PFSK-1 (cell line): Measurements from ENCODE around the gene OR12D3.

Source experiments
- FOXP2 ChIP-seq: optimal IDR thresholded peaks from 2 replicates; pipeline ENCODE3; 2011; ENCODE audit warnings: borderline replicate concordance, control low read depth, inconsistent platforms; ENCODE audit not compliant: insufficient read depth; ENCODE audit errors: extremely low read length, extremely low read depth
- POLR2AphosphoS5 ChIP-seq: IDR thresholded peaks from 2 replicates; pipeline ENCODE4 v1.6.1; 2012; ENCODE audit warnings: low read depth, mild to moderate bottlenecking, control low read depth, low read length, moderate library complexity
- SIN3A ChIP-seq: IDR thresholded peaks from 2 replicates; pipeline ENCODE4 v1.6.1; 2012; ENCODE audit warnings: mild to moderate bottlenecking, low read length, moderate library complexity, borderline replicate concordance; ENCODE audit not compliant: insufficient read depth
- TAF1 ChIP-seq: IDR thresholded peaks from 2 replicates; pipeline ENCODE4 v1.6.1; 2012; ENCODE audit warnings: low read length, control low read depth, borderline replicate concordance; ENCODE audit not compliant: insufficient read depth
- TF ChIP-seq, protein P1 (sequence below), 2 experiments: IDR thresholded peaks; 2 replicates each; pipeline versions ENCODE4 v1.6.1 to v1.8.0; 2011 to 2012; ENCODE audit warnings: low read depth in 2 of 2, low read length in 2 of 2, control low read depth in 1 of 2, inconsistent platforms in 1 of 2, mild to moderate bottlenecking in 1 of 2, moderate library complexity in 1 of 2; ENCODE audit not compliant: insufficient read depth in 1 of 2

The OR12D3 gene

DNA sequence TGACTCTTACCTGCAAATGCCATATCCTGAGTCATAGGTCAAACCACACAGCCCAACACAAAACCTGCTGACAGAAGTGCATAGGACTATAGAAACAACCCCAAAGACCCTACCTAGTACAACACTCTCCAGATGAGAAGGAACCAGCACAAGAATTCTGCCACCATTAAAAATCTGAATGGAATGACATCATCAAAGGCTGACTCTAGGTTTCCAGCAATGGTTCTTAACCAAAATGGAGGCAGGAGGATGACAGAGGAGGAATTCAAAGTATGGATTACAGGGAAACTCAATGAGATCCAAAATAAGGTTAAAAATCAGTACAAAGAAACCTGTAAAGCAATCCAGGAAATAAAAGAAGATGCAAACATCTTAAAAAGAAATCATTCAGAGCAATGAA, 42.4 kb downstream of the OR12D3 start:
- TF ChIP-seq TAF1, result no peak
- TF ChIP-seq POLR2AphosphoS5, result no peak
- no peak for TF ChIP-seq FOXP2
- no peak for TF ChIP-seq SIN3A
- TF ChIP-seq, protein P1, sequence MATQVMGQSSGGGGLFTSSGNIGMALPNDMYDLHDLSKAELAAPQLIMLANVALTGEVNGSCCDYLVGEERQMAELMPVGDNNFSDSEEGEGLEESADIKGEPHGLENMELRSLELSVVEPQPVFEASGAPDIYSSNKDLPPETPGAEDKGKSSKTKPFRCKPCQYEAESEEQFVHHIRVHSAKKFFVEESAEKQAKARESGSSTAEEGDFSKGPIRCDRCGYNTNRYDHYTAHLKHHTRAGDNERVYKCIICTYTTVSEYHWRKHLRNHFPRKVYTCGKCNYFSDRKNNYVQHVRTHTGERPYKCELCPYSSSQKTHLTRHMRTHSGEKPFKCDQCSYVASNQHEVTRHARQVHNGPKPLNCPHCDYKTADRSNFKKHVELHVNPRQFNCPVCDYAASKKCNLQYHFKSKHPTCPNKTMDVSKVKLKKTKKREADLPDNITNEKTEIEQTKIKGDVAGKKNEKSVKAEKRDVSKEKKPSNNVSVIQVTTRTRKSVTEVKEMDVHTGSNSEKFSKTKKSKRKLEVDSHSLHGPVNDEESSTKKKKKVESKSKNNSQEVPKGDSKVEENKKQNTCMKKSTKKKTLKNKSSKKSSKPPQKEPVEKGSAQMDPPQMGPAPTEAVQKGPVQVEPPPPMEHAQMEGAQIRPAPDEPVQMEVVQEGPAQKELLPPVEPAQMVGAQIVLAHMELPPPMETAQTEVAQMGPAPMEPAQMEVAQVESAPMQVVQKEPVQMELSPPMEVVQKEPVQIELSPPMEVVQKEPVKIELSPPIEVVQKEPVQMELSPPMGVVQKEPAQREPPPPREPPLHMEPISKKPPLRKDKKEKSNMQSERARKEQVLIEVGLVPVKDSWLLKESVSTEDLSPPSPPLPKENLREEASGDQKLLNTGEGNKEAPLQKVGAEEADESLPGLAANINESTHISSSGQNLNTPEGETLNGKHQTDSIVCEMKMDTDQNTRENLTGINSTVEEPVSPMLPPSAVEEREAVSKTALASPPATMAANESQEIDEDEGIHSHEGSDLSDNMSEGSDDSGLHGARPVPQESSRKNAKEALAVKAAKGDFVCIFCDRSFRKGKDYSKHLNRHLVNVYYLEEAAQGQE (IDR thresholded peaks at IDR 0.05; ENCODE audit: insufficient read depth in 1 of 2, low read depth in 2 of 2, low read length in 2 of 2), result no peak

DNA sequence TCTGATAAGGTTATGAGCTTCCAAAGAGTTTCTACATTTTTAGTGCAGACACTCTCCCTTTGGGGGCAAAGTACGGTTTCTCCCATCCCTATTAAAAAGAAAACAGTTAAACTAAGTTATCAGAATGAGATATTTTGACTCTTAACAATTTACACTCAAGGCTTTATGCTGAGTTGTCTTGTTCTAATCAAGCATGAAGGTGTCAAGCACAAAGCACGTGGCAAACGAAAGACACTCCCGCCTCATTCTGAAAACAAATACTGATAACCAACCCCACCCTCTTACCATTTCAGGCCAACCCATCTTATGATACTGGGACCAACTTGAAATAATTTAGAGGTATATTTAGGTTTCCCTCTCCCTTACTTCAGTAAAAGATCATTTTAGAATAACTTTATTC, 49.3 kb downstream of the OR12D3 start:
- TF ChIP-seq, protein P1 (IDR thresholded peaks at IDR 0.05; ENCODE audit: insufficient read depth in 1 of 2, low read depth in 2 of 2, low read length in 2 of 2), result no peak
- no peak for TF ChIP-seq TAF1
- TF ChIP-seq POLR2AphosphoS5, result no peak
- no peak for TF ChIP-seq SIN3A
- TF ChIP-seq FOXP2, result no peak
